ENCODE data around the gene POU2F1.
A peak's percentile ranks its signal among the peaks of the same experiment; 100 is the strongest.

POU2F1 gene

DNA sequence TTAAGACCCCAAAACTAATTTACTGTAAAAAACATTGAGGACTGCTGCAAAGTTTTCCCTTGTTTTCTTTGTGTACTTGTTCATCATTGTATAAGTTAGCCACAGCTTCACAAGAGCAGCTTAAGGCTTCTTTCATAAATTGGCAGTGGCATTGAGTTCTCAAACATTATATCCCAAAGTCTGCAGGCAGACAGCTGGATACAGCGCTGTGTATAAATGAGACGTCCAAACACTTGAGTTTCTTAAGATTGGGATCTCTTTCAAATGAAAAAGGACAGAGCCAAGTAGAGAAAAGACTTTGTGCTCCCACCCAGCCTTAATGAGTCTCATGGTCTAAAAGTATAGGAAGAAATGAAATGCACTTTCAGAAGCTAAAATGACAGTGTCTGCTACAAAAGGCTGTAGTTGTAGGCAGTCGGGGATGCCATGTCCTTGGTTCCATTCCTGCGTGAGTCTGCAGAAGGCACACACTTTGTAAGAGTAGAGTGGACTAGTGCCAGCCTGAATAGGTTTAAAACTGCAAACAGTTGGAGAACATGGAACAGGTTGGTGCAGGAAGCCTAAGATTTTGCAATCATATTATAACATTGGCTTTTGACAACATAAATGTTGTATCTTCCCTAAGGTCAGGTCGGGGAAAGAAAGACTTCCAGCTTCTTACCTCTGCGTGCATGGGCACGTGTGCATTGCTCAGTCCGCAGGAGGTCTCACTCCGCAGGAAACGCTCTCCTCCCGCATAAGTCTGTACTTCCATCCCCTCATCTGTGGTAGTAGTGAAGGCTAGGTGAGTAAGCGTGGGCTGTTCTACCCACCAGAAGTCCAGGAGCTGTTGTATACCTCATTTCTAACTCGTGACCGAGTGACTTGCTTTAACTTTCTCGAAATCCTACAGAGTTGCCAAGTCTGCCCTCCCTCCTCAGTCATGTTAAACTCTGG, 203.3 kb downstream of the POU2F1 start:
- DNase-seq (ENCODE audit: low read depth), result no peak

DNA sequence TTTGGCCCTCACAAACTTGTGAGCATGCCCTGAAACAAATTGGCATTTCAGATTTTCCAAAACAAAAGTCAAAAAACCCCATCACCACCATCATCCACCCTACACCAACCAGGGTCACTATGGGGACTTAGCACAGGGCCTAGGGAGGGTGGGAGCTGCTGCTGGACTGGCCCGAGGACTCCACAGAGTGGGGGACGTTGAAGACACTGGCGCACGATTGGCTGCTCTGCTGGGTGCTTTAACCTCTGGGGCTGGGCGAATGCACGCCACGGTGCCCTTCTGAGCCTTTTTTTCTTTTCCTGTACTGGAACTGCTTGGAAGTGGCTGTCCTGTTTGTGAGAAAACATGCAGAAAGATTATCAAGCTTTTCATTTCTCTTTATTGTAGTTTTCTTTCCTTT, 204.8 kb downstream of the POU2F1 start:
- no peak for DNase-seq (ENCODE audit: low read depth)

DNA sequence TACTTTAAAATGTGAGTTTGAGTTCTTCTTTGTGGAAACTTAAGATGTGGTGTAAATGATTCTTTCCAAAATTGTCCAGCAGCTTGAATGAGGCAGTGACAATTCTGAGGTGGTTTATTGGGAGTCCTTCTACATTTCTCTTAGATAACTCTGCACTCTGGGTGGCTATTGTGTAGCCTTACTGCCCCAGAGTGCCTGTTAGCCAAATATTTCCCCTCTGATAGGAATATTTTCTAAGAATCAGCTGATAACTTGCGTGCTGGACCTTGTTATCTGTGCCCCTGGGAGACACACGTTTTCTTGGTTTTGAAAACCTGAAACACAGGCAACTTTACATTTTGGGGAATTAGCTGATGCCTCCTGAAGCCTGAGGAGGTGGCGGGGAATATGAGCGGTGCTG, 206.0 kb downstream of the POU2F1 start:
- DNase-seq (ENCODE audit: low read depth), result no peak

DNA sequence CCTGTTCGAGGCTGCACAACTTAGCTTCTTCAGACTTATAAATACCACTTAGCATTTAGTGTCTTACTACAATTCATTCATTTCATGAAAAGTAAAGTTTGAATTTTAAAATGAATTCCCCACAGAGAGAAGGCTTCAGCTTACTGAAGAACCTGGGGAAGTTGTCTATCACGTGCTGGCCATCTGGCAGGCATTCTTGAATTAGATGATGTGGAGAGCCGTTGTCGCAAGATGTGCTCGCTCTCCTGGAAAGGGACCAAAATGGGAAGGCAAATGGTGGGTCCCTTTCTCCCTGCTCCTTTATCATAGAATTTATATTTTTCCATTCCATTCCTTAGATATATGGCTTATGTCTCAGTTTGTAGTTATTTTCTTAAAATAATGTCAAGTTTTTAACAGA, 207.2 kb downstream of the POU2F1 start:
- no peak for DNase-seq (ENCODE audit: low read depth)

DNA sequence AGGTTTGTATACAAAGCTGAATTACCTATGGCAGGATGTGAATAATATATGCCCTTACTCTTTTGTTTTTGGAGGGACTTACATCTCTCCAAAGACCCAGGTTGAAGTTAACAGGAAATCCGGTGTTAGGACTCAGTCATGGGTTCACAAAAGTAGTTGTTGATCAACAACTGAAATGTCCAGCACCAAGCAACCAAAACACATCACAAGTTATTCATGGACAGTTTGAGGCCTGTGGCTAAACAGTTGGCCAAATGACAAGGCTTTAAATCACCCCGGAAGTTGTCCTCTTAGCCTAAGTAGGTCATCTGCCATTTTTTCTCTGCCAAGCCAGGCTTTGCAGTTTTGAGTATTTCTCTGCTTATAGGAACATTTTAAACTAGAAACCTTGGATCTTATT, 207.7 kb downstream of the POU2F1 start:
- no peak for DNase-seq (ENCODE audit: low read depth)

DNA sequence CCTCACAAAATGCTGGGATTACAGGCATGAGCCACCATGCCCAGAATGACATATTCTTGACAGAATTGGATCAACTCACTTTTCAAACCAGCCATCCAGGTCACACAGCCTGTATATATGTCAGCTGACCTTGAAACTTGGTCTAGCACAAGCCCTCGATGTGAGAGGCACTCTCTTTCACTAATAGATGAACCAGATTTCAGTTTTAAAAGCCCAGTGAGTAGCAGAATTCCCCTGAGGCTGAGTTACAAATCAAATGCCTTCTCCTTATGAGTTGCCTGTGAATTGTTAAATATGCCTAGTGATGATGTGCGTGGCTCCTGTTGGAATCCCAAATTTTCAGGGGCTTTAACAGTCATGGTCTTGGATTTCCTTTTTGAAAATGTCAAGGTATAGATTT, 208.9 kb downstream of the POU2F1 start:
- no peak for DNase-seq (ENCODE audit: low read depth)

DNA sequence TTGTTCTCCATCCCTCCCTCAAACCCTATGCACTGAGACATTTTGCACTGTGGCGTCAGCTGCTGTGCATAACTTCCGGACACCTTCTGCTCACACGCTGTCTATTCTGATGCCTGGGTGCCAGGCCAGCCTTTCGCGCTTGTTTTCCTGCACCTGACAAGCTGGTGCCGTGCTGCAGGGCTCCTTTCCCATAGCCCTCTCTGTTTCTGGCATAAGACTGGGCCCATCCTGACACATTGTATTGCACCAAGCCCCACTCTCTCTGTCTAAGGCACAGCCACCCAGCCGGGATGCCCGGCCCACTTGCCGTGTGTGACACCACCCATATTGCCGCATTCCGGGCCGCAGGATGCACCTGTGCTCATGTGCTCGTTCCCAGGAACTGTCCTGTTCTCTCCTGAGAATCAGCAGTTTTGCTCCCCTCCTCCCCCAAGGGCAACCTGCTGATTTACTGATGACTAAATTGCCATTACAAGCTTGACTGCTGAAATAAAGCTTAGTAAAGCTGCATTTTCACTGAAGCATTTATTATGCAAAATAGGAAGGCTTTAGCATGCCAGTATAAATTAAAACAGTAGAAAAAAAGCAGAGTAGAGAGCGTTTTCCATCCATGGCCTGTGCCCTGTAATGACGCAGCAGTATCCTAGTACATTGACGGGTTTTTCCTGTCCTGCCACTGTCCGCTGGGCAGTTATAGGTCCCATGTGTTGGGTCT, 209.6 kb downstream of the POU2F1 start:
- no peak for DNase-seq (ENCODE audit: low read depth)

DNA sequence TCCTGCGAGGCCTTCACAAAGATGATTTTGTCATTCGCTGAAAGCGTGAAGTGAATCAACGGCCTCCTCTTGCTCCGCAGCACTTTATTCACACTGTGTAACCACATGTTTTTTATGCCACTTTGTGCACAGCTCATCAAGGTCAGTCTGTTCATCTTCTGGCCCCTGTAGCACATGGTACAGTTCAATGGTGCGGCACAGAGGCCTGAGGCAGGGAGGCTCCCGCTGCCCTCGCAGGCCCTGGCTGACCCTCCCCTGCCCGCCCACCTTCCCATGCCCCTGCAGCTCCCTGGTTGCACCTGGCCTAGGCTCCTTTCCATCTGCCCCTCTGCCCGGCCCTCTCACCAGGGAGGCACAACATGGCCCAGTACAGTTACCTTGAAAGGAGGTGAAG, 210.2 kb downstream of the POU2F1 start:
- DNase-seq (ENCODE audit: low read depth), result no peak

DNA sequence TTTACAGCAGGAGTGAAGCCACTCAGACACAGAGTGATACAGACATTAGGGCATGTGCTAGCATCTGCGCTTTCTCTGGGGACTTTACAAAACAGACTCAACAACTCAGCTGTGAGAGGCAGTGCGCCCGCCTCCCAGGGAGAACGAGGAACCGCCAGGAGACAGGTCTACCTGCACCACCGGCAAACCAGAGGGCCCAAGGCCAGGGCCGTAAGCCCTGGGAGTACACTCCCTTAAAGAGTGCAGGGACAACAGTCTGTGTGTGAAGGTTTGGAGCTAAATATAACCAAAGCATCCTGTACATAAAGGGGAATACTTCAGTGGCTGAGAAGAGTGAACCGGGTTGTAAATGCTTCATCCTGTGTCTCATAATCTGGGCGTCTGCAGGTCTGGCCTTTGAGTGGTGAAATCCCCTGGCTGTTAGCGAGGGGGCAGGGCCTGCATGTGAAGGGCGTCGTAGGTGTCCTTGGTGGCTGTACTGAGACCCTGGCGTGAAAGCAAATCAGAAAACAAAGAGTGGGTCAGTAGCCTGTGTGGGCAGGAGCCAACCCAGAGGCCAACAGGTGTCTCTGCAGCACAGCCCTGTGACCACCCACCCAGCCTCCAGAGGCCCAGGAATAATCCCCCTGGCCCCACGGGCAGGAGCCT, 210.7 kb downstream of the POU2F1 start:
- no peak for DNase-seq (ENCODE audit: low read depth)

DNA sequence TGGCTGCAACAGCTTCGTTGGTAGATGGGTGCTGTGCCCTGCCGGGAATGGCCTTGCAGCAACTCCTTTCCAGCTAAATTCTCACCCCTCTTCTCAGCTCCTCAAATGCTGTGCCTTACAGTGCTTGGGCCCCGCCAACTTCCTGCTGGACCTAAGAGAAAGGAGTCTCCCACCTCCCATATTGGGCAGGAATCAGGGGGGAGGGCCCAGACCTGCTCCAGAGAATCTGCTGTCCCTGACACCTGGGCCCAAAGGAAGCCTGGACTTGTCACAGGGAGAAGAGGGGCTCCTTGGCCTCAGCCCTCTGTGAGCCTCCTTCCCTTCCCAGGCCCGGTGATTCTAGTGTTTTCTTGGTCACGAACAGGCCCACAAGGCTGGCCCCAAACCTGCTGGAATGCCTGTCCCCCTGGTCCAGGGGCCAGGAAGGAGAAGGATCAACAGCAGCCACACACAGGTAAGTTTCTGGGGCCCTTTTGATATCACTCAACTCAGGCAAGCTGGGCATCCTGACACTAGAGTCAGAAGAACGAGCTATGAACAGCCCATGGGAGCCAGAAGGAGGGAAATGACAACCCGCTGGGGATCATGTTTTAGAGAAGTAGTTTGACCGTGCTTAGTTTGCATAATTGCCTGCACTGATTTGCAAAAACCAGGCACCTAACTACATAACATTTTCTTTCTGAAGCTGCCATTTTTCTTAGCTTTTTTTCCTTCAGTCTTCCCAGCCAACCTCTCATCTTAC, 211.4 kb downstream of the POU2F1 start:
- DNase-seq (ENCODE audit: low read depth), result no peak

DNA sequence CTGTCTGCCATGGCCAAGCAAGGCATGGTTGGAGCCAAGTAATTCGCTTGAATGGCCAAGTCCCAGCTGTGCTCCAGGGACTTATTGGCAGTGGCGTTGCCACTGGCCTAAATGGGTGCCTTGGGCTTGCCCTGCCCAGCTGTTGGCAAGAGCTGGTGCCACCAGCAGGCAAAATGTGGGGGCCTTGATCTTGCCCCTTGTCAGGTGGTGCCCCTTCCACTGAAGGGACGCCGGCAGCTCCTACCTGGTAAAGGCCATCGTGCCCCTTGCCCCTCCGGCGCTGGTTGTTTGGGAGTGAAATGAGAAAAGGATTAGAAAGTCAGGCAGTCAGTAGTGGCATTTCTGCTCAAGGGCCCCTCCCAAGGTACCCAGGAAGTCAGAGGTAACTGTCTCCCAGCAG, 212.1 kb downstream of the POU2F1 start:
- DNase-seq (ENCODE audit: low read depth), result no peak

DNA sequence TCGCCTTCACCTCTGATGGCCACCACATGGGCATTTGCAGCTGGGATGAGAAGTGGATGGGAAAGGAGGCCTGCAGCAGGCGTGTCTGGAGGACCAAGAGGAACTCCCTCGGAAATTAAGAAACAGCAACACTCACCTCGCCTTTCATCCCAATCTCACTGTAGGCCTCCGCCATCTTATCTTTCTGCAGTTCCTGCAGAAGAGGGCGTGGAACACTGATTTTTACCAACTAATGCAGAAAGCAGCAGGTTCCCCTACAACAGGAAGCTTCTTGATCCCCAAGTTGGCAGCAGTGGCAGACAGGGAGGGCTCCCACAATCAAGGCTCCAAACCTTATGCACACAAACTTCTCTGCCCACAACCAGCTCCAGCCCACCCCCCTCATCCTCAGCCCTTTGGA, 213.2 kb downstream of the POU2F1 start:
- DNase-seq (ENCODE audit: low read depth), result no peak

DNA sequence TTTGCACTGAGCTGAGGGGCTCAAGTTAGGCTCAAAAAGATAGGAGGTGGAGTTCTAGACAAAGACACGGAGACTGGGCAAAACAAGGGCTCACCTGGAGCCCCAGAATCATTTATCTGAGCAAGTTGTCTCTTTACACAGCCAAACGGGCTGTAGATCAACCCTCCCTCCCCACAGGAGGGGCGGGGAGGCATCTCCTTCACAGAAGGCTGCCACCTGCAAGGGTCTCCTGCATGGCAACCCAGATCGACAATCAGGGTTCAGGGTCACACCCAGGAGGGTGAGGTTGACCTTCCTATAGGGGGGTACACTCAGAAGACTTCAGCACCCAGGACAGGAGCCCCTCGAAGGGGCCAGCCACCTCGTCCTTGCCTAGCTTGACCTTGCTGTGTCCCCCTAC, 213.6 kb downstream of the POU2F1 start:
- no peak for DNase-seq (ENCODE audit: low read depth)

DNA sequence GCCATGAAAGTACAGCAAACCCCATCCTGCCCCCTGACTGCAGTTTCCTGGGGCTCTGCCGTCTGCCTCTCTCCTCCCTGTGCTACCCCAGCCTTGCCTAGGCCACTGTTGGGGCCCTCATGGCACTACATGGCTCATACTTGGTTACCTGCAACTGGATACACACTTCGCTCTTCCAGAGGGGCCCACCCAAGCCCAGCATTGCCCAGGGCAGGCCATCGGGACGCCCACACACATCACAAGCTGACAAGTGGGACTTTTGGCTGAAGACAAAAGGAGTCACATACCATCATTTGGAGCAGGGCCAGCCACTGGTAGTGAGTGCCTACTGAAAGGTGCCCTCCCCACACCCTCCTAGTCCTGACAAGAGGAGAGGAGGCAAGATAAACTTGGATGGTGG, 214.8 kb downstream of the POU2F1 start:
- no peak for DNase-seq (ENCODE audit: low read depth)

DNA sequence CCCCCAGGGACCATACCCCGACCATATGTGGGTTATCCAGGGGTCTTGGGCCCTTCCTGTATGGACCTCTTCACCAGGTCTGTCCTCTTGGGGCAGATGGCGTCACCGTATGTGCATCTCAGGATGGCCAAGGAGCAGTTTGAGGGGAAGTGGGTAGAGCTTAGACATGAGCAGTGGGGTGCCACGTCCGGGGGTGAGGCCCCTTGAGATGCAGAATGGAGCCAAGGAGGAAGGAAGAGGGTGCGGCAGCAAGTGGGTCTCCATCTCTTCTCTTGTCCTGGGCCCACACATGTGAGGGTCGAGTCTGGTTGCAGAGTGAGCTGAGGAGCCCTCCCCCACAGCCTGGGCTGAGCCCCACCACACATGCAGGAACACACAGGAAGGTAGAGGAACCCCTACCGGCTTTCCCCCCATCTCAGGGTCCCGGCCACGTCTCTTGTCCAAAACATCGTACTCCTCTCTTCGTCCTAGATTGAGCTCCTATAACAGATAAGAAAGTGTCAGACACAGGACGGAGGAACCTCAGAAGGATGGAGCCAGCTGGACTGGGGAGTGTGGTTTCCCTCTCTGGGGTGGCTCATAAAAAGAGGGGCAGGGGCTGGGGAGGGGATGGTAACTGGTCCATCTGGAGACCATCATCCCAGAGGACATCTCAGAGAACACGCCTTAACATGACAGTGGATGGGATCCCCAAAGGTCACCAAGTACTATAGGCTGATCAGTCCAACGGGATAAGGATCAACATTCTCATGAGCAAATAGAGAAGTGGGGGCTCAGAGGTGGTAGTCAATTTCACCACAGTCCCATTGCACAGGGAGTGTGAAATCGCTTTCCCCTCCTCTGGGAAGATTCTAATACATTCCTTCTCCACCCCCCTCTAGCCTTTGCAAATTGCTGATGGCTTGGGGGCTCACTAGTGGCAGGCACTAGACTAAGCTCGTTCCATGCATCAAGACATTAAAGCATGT, 217.8 kb downstream of the POU2F1 start:
- no peak for DNase-seq (ENCODE audit: low read depth)

DNA sequence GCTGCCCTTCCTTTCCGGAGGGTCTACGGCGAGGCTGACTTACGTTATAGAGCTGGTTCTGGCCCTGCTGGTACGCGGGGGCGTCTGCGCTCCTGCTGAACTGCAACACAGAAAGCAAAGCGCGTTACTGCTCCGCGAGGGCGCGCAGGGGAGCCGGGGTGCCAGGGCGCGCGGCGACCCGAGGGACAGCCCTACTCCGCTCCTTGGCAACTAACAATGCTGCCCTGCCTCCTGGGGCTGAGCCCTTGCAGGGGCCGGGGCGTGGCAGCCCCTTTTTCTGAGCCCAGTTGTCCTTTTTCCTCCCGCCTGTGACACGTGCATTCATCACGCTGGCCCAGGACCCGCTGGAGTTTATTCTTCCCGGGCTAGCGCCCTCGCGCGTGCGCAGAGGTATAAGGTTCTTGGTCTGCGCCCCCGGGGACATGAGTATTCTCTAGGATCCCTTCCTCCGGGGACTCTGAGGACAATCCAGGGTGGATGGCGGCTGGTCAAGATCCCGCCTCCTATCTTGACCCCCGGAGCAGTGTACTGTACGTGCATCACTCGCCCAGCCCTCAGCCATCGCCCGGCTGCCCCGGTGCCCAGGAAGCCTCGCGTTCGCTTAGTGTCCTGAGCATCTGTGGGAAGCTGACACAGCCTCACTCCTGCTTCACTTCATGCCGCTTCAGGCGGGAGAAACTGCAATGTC, 218.8 kb downstream of the POU2F1 start:
- peak; percentile 25 for DNase-seq (ENCODE audit: low read depth)

DNA sequence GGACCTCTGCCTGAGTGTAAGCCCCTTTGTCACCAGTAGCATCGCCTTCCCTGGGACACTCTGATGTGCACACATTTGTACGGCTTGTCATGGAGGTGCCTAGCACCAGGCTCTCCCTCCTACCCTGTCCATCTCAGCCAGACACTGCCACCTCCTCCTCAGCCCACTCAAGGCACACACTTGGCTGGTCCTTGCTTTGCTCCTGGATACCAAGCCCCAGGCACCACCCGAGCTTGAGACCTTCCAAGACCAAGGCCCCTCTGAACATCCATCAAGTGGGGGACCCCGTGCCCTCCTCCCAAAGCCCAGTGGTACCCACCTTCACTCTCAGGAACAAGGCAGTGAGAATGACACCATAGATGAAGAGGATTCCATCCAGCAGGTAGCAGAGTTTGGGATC, 219.7 kb downstream of the POU2F1 start:
- DNase-seq (ENCODE audit: low read depth), result no peak

DNA sequence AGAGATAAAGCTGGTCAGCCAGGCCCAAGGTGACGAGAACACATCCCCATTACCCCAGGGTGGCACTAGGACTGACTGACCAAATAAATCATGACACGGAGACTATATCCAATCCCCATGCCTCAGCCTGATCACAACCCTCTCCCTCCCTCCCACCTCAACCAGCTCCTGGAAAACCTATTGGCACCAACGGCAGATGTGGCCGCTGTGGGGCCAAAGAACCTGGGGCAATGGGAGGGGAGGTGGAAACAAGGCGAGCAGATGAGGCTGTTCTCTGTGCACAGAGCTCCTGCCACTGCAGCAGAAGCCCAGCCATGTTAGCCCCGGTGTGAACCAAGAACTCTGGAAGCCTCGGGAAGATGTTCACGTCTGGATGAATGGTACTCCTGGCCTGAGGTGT, 220.1 kb downstream of the POU2F1 start:
- no peak for DNase-seq (ENCODE audit: low read depth)

DNA sequence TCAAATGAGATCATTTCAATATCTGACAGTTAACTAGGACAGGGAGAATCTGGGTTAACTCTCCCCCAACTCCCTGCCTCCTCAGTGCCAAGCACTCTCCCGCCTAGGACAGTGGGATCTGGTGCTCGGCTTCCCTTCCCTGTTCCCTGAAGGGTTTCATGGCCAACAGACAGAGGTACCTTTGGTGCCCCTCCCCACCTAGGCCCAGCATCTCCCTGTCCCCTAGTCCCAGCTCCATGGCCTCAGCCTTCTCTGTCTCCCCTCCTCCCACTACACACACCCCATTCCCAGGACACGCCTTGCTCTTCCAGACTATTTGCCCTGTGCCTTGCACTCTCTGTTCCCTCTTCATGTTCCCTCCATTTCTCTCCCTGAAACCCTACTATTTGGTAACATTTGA, 220.5 kb downstream of the POU2F1 start:
- DNase-seq (ENCODE audit: low read depth), result no peak

DNA sequence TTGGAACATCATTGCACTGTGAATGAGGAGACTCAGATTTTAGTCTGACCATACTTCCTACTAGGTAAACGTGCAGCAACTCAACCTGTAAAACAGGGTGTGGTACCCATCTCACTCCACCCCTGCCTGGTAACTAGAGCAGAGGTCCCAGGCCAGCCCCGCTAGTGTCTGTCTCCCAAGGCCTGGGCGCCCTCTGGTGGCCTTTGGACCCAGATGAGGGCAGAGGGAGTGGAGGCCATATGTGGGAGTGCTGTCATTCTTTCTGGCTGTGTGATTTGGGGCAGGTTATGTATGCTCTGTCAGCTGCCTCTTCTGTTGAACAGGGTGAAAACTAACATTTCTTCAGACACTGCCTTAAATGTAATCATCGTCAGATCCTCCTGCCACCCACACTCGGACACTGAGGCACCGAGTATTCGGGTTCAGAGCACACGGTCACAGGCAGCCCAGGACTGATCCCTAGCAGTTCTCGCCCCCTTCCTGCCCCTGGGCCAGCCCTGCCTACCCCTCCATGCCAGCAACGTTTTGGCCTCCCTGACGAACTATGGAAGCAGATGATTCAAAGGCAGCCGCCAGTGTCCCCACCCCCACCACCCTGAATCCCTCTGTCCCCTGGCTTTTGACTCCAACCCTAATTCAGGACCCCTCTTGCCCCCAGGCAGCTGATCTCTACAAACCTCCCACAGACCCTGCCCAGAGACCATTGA, 221.6 kb downstream of the POU2F1 start:
- peak; percentile 81 for DNase-seq (ENCODE audit: low read depth)
